PC-9 (cell line): Measurements from ENCODE around the gene OPN4. TPM values are rescaled to one million over a fixed set of nuclear protein-coding genes. Genes with fewer than 3 reads are reported as not detected.

ENCODE experiments used
- BruUV-seq: library from RNA; stranded (reverse); fragments of 400-500 nt; replicated peaks from 2 replicates; lab custom pipeline; 2021; lab: Mats Ljungman, UMichigan
- CTCF ChIA-PET: fragments of 300-600 bp; sonication (Branson Sonifier 250); formaldehyde crosslinking; loops from one replicate; lab custom pipeline; 2022; ENCODE audit warnings: antibody characterized with exemption; lab: Charles Lee
- POLR2A ChIA-PET: fragments of 300-600 bp; sonication (Branson Sonifier 250); formaldehyde crosslinking; loops from one replicate; lab custom pipeline; 2022; ENCODE audit warnings: antibody characterized with exemption; ENCODE audit not compliant: unreplicated experiment; lab: Charles Lee
- DNase-seq, 2 experiments: peaks; one replicate each; pipeline versions ENCODE4 v3.0.0 to v3.0.0-alpha.2; 2015 to 2022; ENCODE audit warnings: mixed read lengths in 1 of 2
- H2AFZ ChIP-seq: fragments of 200-600 bp; sonication (generic); 2 replicates; pipeline ENCODE4 v1.8.1; 2017; ENCODE audit warnings: antibody characterized with exemption
- H3F3A ChIP-seq: fragments of 200-600 bp; sonication (generic); 2 replicates; pipeline ENCODE4 v1.8.1; 2017; ENCODE audit warnings: antibody characterized with exemption, mild to moderate bottlenecking, low read depth; ENCODE audit not compliant: insufficient read depth
- H3K27ac ChIP-seq: fragments of 200-600 bp; sonication (generic); 2 replicates; pipeline ENCODE4 v1.6.1; 2016; ENCODE audit warnings: mixed run types
- H3K27me3 ChIP-seq: fragments of 200-600 bp; sonication (generic); 2 replicates; pipeline ENCODE4 v1.6.1; 2016; ENCODE audit warnings: low read depth, mixed run types; ENCODE audit not compliant: insufficient read depth
- H3K36me3 ChIP-seq: fragments of 200-600 bp; sonication (generic); 2 replicates; pipeline ENCODE4 v1.6.1; 2016; ENCODE audit warnings: low read depth, mixed run types
- H3K4me1 ChIP-seq: fragments of 200-600 bp; sonication (generic); replicated peaks from 2 replicates; pipeline ENCODE4 v1.6.1; 2016; ENCODE audit warnings: mixed run types; ENCODE audit not compliant: insufficient read depth
- H3K4me2 ChIP-seq: fragments of 200-600 bp; sonication (generic); 2 replicates; pipeline ENCODE4 v1.6.1; 2017; ENCODE audit warnings: mixed run types
- H3K4me3 ChIP-seq: fragments of 200-600 bp; sonication (generic); 2 replicates; pipeline ENCODE4 v1.6.1; 2016; ENCODE audit warnings: mixed run types
- H3K79me2 ChIP-seq: fragments of 200-600 bp; sonication (generic); 2 replicates; pipeline ENCODE4 v1.6.1; 2017; ENCODE audit warnings: low read depth, mixed run types
- H3K9me2 ChIP-seq: fragments of 200-600 bp; sonication (generic); 2 replicates; pipeline ENCODE4 v1.8.1; 2017; ENCODE audit warnings: mild to moderate bottlenecking; ENCODE audit not compliant: insufficient read depth
- H3K9me3 ChIP-seq: fragments of 200-600 bp; sonication (generic); 2 replicates; pipeline ENCODE4 v1.8.1; 2016; ENCODE audit warnings: low read depth; ENCODE audit not compliant: insufficient read depth
- H4K20me1 ChIP-seq: fragments of 200-600 bp; sonication (generic); 2 replicates; pipeline ENCODE4 v1.8.1; 2017; ENCODE audit not compliant: insufficient read depth
- CTCF ChIP-seq: fragments of 200-600 bp; sonication (generic); conservative IDR thresholded peaks from 2 replicates; pipeline ENCODE4 v1.6.1; 2017; ENCODE audit warnings: mixed run types, antibody characterized with exemption, mild to moderate bottlenecking, moderate library complexity
- EZH2 ChIP-seq: fragments of 200-600 bp; sonication (generic); IDR thresholded peaks from 2 replicates; pipeline ENCODE4 v1.8.0; 2017; ENCODE audit warnings: antibody characterized with exemption, low read depth
- intact Hi-C: fragments of 100-400 bp; cut with micrococcal nuclease; formaldehyde crosslinking; loops from one replicate; pipeline ENCODE4 v1.10.0; 2022; ENCODE audit not compliant: unreplicated experiment
- total RNA-seq: library from RNA; stranded (reverse); gene quantifications from 2 replicates; pipeline ENCODE4 v1.2.3, GENCODE V29; 2021

OPN4 gene
- total RNA-seq, 1 experiment from 2014 or later: 0.15 TPM

GRCh38 chr10:86685416-86685815 is 31.1 kb downstream of the OPN4 start:
- no peaks in the 10 kb centered on the region for H4K20me1 ChIP-seq
- no peak overlapping the region for H3K27ac ChIP-seq
- intact Hi-C loops: no loop called here
- no peaks in the 10 kb centered on the region for H3K9me3 ChIP-seq
- H3K79me2 ChIP-seq: no peaks in the 10 kb centered on the region
- CTCF ChIA-PET: no interaction called here
- POLR2A ChIA-PET: no interaction called here
- no peaks in the 10 kb centered on the region for H3K36me3 ChIP-seq
- H3F3A ChIP-seq: no peaks in the 10 kb centered on the region
- DNase-seq: no peak
- H3K4me3 ChIP-seq: no peak overlapping the region
- no peaks in the 10 kb centered on the region for H3K27me3 ChIP-seq
- no peak for TF ChIP-seq EZH2
- TF ChIP-seq CTCF: no peak
- no peak overlapping the region for H3K4me2 ChIP-seq
- H3K9me2 ChIP-seq: no peaks in the 10 kb centered on the region
- H3K4me1 ChIP-seq: no peaks in the 10 kb centered on the region; the same call in 1 of the 2 replicates
- BruUV-seq: no TSS peak
- no peak overlapping the region for H2AFZ ChIP-seq

- intact Hi-C loops: no loop called here
- DNase-seq: no peak
- H4K20me1 ChIP-seq: no peaks in the 10 kb centered on the region
- CTCF ChIA-PET: no interaction called here
- POLR2A ChIA-PET: no interaction called here
- H2AFZ ChIP-seq: no peak overlapping the region
- H3K79me2 ChIP-seq: no peaks in the 10 kb centered on the region
- H3K27me3 ChIP-seq: no peaks in the 10 kb centered on the region
- H3K4me1 ChIP-seq: no peaks in the 10 kb centered on the region; the same call in 1 of the 2 replicates
- TF ChIP-seq CTCF (no peak), EZH2 (no peak)
- no peaks in the 10 kb centered on the region for H3K36me3 ChIP-seq
- H3K27ac ChIP-seq: no peak overlapping the region
- no peak overlapping the region for H3K4me3 ChIP-seq
- H3K9me2 ChIP-seq: no peaks in the 10 kb centered on the region
- H3F3A ChIP-seq: no peaks in the 10 kb centered on the region
- H3K4me2 ChIP-seq: no peak overlapping the region
- H3K9me3 ChIP-seq: no peaks in the 10 kb centered on the region
- no TSS peak for BruUV-seq
Measured at GRCh38 chr10:86685893-86686632, 31.7 kb downstream of the OPN4 start.

- Histone ChIP-seq H3F3A (no peaks in the 10 kb centered on the region), H4K20me1 (no peaks in the 10 kb centered on the region), H3K27me3 (no peaks in the 10 kb centered on the region), H3K4me2 (no peak overlapping the region), H3K36me3 (no peaks in the 10 kb centered on the region), H3K9me3 (no peaks in the 10 kb centered on the region), H3K9me2 (no peaks in the 10 kb centered on the region), H2AFZ (no peak overlapping the region), H3K79me2 (no peaks in the 10 kb centered on the region), H3K4me1 (no peaks in the 10 kb centered on the region; the same call in 1 of the 2 replicates), H3K4me3 (no peak overlapping the region), H3K27ac (no peak overlapping the region)
- ChIA-PET CTCF (no interaction called here), POLR2A (no interaction called here)
- no TSS peak for BruUV-seq
- TF ChIP-seq CTCF (no peak), EZH2 (no peak)
- DNase-seq: no peak
- intact Hi-C loops: no loop called here
Measured at GRCh38 chr10:86686972-86687371, 32.6 kb downstream of the OPN4 start.
